HG03064 (cell line): Measurements from ENCODE around the gene CALR.

Source experiments
- ATAC-seq: cut with Tn5 transposase; IDR thresholded peaks from one replicate; pipeline ENCODE4 v1.9.1; 2021; ENCODE audit warnings: low read depth; ENCODE audit not compliant: unreplicated experiment

CALR gene

GRCh38 chr19:12932392-12933286 lies 5.8 kb upstream of the CALR start:
- ATAC-seq: no peak

DNA sequence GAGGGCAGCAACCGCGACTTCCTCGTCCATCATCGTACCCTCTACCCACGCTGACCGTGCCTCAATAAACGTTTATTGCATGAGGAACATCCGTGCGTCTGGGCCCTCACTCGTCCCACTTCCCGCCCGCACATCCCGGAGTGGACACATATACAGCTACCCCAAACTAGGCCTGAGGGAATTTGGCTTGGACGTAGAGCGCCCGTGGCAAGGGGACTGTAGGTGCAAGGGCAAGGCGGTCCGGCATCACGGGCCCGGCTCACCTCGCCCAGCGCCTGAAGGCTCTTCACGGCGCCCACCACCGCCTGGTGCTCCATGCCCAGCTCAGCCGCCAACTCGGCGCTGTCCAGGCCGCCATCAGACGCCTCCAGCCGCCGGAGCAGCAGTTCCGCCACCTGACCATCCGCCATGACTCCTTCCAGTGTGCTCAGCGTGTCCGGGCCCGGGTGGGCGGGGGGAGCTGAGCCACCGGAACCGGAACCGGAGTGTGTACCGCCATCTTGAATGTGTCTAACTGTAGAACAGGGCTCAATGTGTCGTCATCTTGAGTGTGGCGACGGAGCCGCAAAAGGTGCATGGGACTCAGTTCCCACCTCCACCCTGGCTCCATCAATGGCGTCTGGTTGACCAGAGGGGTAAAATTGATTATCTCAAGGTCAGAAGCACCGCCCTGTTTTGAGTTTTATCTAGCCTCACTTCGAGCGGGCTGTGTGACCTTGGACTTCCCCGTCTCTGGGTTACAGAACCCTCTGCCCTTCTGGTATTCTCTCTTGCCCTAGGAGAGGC lies 4.9 kb upstream of the CALR start, which contains the start of gene FARSA:
Gene FARSA (minus strand): TSS at position 425 of the 786 bp plus-strand sequence. CDS start 15 bp downstream, at position 410.
- no peak for ATAC-seq

GRCh38 chr19:12935071-12935470 lies 3.3 kb upstream of the CALR start:
- no peak for ATAC-seq

DNA sequence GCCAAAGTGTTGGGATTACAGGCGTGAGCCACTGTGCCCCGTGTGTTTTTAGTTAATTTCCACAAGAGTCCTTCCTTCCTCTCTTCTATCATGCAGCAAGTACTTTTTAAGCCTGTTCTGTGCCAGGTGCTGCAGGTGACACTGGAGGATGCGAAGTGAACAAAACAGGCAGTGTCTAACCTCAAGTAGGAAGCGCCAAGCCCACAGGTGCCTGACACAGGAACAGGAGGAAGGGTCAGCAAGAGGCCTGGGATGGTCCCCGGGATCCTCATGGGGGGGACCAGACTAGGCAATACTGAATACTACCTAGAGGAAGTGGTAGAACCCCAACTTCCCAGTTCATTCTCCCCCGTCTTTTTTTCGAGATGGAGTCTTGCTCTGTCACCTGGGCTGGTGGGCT lies 1.8 kb upstream of the CALR start:
- ATAC-seq: no peak

GRCh38 chr19:12937093-12937926 lies 1.1 kb upstream of the CALR start:
- no peak for ATAC-seq

DNA sequence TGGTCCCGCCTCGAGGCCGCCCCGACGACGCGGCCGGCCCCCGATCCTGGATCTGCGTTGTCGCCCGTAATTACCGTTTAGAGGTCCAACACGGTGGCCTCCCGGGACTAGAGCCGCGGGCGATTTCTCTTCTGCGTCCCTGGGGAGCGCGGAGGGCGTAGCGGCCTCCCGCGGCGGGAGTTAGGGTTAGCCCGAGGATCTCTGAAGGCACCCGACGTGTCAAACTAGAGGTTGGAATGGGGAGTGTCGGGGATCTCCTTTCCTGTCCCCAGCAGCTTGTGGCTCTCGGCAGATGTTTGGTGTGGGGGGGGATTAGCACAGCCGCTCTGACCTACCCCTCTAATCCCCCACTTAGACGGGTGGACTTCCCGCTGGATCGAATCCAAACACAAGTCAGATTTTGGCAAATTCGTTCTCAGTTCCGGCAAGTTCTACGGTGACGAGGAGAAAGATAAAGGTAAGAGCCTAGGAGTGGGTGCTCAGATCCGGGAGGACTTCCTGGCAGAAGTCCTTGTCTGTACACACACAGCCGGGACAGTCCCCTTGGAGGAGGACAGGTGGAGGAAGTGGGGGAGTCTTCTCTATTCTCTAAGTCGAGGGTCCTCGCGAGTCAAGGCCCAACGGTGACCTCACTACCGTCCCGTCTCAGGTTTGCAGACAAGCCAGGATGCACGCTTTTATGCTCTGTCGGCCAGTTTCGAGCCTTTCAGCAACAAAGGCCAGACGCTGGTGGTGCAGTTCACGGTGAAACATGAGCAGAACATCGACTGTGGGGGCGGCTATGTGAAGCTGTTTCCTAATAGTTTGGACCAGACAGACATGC lies 581 bp downstream of the CALR start:
- ATAC-seq: no peak

GRCh38 chr19:12939975-12940423 lies 1.6 kb downstream of the CALR start:
- ATAC-seq: no peak

DNA sequence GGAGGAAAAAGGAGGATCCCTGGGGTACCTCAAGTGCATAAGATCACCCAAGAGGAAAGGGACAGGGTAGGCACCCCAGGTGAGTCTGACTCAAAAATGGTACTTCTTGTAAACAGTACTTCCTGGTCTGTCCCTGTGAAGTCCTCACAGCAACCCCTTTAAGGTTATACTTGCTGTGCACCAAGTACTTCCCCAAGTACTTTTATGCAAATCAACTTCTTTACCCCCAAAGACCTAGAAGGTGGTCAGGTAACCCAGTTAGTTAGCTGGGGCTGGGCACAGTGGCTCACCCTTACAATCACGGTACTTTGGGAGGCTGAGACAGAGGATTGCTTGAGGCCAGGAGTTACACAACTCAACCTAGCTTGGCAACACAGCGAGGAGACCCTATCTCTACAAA lies 2.5 kb downstream of the CALR start:
- no peak for ATAC-seq

DNA sequence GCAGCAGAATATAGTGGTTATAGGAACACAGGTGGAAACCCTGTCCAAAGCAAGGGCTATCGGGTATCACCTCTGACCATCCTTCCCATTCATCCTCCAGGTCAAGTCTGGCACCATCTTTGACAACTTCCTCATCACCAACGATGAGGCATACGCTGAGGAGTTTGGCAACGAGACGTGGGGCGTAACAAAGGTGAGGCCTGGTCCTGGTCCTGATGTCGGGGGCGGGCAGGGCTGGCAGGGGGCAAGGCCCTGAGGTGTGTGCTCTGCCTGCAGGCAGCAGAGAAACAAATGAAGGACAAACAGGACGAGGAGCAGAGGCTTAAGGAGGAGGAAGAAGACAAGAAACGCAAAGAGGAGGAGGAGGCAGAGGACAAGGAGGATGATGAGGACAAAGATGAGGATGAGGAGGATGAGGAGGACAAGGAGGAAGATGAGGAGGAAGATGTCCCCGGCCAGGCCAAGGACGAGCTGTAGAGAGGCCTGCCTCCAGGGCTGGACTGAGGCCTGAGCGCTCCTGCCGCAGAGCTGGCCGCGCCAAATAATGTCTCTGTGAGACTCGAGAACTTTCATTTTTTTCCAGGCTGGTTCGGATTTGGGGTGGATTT lies 5.1 kb downstream of the CALR start:
- no peak for ATAC-seq

- no peak for ATAC-seq
Observed at GRCh38 chr19:12944104-12944674, 5.8 kb downstream of the CALR start.

DNA sequence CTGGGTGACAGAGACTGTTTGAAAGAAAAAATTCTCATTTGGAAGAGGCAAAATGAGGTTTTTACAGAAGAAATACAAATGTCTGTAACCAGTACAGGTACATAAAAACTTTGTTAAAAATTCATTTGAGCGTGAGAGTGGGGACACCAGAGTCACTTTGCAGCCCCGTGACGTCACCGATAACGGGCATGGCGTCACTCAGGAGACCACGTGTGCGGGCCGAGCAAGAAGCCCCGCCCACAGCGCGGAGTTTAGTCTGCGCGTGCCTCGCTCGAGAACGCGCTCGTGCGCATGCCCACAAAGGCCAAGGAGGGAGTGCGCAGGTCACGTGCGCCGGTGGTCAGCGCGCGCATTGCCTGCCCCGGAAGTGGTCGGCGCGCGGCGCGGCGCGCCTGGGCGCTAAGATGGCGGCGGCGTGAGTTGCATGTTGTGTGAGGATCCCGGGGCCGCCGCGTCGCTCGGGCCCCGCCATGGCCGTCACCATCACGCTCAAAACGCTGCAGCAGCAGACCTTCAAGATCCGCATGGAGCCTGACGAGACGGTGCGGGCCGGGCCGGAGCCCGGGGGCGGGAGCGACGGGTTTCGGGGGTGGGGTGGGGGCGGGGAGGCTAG lies 7.2 kb downstream of the CALR start, which contains the start of gene RAD23A:
Gene RAD23A (plus strand): TSS at position 384 of the 613 bp plus-strand sequence. CDS start 87 bp downstream, at position 471.
- peak; percentile 56 for ATAC-seq

DNA sequence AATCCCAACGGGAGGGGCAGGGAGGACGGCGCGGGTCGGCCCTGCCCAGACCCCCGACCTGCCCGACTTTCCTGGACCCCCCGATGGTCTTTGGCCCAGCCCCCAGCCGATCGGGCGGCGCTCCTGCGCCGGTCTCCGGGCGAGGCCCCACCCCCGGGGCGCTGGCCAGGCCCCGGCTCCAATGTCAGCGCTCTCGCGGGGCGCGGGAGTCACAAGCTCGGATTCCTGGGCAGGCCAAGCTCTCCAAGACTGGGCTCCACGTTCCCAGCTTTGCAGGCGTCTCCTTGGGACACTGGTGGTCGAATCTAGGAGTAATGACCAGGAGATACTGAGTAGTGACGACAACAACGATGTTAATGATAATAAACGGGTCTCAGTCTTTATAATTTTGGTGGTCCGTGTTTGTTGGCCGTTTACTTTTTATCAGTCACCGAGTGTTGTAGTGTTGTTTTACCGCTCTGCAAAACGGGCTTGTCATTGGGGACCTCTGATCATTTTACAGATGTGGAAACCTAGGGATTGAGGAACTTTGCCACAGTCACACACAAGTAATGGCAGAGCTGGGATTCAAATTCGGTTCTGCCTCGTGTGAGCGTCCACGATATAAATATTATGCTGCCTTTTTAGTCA lies 7.8 kb downstream of the CALR start:
- peak; percentile 20 for ATAC-seq

- no peak for ATAC-seq
Observed at GRCh38 chr19:12946731-12947496, 8.5 kb downstream of the CALR start.

- no peak for ATAC-seq
Observed at GRCh38 chr19:12947702-12948611, 9.5 kb downstream of the CALR start.

- ATAC-seq: no peak
Observed at GRCh38 chr19:12948612-12949362, 10.4 kb downstream of the CALR start.
